ENCODE data around the gene KCNH6. TPM values are rescaled to one million over a fixed set of nuclear protein-coding genes. Genes with fewer than 3 reads are reported as not detected.

The KCNH6 gene
- total RNA-seq, 1 donor from 2014 or later: 13.2 TPM

DNA sequence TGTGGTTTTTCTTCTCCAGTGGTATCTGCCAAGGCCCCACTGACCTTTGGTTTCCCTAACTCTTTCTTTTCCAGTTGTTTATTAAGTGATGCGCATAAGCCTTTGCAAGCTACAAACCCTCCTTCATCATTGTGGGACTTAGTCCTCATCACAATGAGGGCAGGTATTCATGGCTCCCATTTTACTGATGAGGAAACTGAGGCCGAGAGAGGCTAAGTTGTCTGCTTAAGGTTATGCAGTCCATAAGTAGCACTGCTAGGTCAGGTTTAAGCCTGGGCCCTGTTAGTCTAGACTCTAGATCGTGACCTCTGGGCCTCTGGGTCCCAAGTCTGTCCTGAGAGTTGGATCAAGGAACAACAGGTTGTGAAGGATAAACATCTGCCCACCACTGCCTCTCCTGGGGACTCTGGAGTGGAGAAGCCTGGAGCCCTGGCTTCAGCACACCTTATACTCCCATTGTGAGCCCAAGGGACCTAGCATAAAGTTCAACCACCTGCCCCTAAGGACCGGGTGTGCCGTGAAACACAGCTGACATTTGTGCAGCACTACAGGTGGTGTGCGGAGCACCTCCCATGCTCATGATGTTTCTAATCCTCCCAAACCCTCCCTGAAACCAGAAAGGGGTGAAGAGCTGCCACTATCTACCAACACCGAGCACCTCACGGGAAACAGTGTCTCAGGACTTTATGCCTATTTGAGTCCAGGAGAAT, 5.2 kb upstream of the KCNH6 start:
- Mint-ChIP-seq H3K4me3 (ENCODE audit: low read depth) (no peak overlapping the region), H3K9me3 (ENCODE audit: low read depth) (no peaks in the 10 kb centered on the region), H3K27ac (no peak overlapping the region), H3K27me3 (peaks cover 6% of the 10 kb centered on the region), H3K36me3 (ENCODE audit: insufficient read depth) (no peaks in the 10 kb centered on the region), H3K4me1 (ENCODE audit: low read depth) (peaks cover 2% of the 10 kb centered on the region)
- TF ChIP-seq, protein P1, sequence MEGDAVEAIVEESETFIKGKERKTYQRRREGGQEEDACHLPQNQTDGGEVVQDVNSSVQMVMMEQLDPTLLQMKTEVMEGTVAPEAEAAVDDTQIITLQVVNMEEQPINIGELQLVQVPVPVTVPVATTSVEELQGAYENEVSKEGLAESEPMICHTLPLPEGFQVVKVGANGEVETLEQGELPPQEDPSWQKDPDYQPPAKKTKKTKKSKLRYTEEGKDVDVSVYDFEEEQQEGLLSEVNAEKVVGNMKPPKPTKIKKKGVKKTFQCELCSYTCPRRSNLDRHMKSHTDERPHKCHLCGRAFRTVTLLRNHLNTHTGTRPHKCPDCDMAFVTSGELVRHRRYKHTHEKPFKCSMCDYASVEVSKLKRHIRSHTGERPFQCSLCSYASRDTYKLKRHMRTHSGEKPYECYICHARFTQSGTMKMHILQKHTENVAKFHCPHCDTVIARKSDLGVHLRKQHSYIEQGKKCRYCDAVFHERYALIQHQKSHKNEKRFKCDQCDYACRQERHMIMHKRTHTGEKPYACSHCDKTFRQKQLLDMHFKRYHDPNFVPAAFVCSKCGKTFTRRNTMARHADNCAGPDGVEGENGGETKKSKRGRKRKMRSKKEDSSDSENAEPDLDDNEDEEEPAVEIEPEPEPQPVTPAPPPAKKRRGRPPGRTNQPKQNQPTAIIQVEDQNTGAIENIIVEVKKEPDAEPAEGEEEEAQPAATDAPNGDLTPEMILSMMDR (IDR thresholded peaks at IDR 0.05; ENCODE audit: unreplicated experiment): no peak
- DNase-seq (ENCODE audit: low spot score, unreplicated experiment): no peak

DNA sequence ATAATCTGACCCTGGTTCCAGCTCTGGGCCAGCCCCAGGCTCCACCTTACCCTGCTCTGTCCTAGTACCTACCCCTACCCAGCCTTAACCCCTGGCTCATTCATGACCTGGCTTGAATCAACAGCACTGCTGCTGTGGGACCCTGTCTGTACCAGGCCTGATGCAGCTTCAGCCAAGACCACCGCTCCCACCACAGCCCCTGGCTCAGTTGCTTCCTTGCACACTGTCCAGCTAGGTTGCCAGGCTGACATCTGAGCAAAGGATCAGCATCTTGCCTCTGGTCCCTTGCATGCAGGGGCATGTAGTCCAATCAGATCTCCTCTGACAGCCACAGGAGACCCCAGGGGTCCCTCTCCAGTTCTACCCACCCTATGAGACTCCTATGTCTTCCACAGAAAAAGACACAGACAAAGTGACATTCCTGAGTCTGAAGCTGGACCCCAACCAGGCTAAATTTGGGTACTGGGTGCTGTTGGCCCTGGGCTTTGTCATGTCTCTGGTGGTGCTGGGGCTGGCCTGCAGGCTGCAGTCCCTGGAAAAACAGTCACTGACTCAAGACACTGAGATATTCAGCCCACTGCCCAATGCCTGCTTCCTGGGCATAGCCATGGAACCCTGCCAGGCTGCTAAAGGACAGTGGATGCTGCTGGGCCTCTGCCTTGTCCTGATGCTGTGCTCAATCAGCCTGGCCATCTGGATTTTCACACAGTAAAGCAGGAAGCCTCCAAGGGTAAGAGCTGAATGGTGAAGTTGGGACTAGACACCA, 3.9 kb upstream of the KCNH6 start:
- Mint-ChIP-seq H3K4me1 (ENCODE audit: low read depth) (peaks cover 5% of the 10 kb centered on the region), H3K27me3 (peaks cover 15% of the 10 kb centered on the region), H3K9me3 (ENCODE audit: low read depth) (no peaks in the 10 kb centered on the region), H3K36me3 (ENCODE audit: insufficient read depth) (no peaks in the 10 kb centered on the region), H3K27ac (no peak overlapping the region), H3K4me3 (ENCODE audit: low read depth) (no peak overlapping the region)
- TF ChIP-seq, protein P1 (IDR thresholded peaks at IDR 0.05; ENCODE audit: unreplicated experiment): no peak
- no peak for DNase-seq (ENCODE audit: low spot score, unreplicated experiment)

DNA sequence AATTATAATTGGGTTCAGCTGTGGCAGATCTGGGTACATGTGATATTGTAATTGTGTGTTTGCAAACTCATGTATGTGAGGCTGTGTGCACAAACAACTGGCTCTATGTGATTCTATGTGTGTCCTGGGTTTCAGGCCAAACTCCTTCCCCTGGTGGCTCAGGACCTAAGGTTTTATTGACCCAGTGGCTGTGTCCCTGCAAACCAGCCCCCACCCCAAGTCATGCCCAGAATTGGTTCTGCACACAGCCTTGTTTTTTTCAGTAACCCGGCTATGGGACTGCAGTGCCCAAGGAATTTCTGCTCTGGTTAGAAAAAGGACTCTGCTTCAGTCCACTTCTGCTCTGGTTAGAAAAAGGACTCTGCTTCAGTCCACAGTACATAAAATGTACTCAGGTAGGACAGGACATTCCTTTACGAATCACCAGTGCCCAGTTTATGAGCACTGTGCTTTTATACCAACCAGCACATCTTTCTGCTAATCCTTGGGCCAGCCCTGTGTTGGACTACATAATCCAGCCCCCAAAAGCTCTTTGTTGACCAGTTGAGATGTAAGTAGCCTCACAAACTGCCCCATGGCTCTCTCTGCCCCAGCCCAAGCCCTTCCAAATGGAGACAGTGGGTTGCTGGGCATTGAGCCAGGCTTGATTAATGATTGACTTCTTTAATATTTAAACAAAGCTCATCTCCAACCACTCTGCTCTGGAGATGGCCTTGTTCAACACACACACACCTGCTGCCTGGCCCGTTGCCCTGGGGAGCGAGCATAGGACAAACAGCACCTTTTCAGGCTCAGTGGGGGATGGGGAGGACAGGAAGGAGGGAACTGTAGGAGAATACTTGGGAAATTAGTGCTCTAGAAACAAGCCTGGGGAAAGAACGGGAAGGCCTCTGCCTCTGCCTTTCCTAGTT, 2.9 kb upstream of the KCNH6 start:
- H3K9me3 Mint-ChIP-seq (ENCODE audit: low read depth): no peaks in the 10 kb centered on the region
- no peak overlapping the region for H3K27ac Mint-ChIP-seq
- TF ChIP-seq, protein P1 (IDR thresholded peaks at IDR 0.05; ENCODE audit: unreplicated experiment): no peak
- no peak overlapping the region for H3K4me3 Mint-ChIP-seq (ENCODE audit: low read depth)
- no peak for DNase-seq (ENCODE audit: low spot score, unreplicated experiment)
- no peaks in the 10 kb centered on the region for H3K36me3 Mint-ChIP-seq (ENCODE audit: insufficient read depth)
- H3K4me1 Mint-ChIP-seq (ENCODE audit: low read depth): peaks cover 5% of the 10 kb centered on the region
- H3K27me3 Mint-ChIP-seq: peaks cover 24% of the 10 kb centered on the region

DNA sequence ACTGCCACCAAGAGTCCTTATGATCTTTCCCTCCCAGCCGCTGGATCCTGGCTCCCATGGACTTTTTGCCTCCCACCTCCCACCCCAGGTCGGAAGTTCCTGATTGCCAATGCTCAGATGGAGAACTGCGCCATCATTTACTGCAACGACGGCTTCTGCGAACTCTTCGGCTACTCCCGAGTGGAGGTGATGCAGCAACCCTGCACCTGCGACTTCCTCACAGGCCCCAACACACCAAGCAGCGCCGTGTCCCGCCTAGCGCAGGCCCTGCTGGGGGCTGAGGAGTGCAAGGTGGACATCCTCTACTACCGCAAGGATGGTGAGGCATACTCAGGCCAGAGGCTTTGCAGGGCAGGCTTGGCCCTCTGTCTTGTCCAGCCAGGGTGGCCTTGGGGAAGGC, 893 bp downstream of the KCNH6 start:
- H3K9me3 Mint-ChIP-seq (ENCODE audit: low read depth): no peaks in the 10 kb centered on the region
- no peak for DNase-seq (ENCODE audit: low spot score, unreplicated experiment)
- H3K27me3 Mint-ChIP-seq: peaks cover 31% of the 10 kb centered on the region
- H3K4me1 Mint-ChIP-seq (ENCODE audit: low read depth): peaks cover 5% of the 10 kb centered on the region
- peak overlapping the region; percentile 64 for H3K4me3 Mint-ChIP-seq (ENCODE audit: low read depth)
- H3K36me3 Mint-ChIP-seq (ENCODE audit: insufficient read depth): no peaks in the 10 kb centered on the region
- TF ChIP-seq, protein P1 (IDR thresholded peaks at IDR 0.05; ENCODE audit: unreplicated experiment): no peak
- no peak overlapping the region for H3K27ac Mint-ChIP-seq
